Heart left ventricle (tissue), 16 donors: ENCODE results near the gene MLN. TPM values are rescaled to one million over a fixed set of nuclear protein-coding genes. Genes with fewer than 3 reads are reported as not detected.

ENCODE experiments used
- ATAC-seq, 4 donors: fragments of 200-7000 bp; cut with Tn5 transposase; one replicate each; pipeline ENCODE4 v1.9.1; 2020 to 2022; ENCODE audit warnings: moderate library complexity in 4 of 4, mild to moderate bottlenecking in 3 of 4, moderate number of reproducible peaks in 1 of 4
- DNase-seq, 5 donors: peaks; one replicate each; pipeline ENCODE4 v3.0.0-alpha.2; 2020
- H3K27ac ChIP-seq, 12 donors: fragments of 200-600 bp; sonication (generic) in 4 of 12; one replicate each; pipeline versions ENCODE4 v1.5.0 to v1.8.0; 2016 to 2022; ENCODE audit warnings: mild to moderate bottlenecking in 2 of 12
- H3K27me3 ChIP-seq, 9 donors: fragments of 200-600 bp; sonication (generic) in 2 of 9; one replicate each; pipeline versions ENCODE4 v1.5.1 to v1.8.0; 2016 to 2022; ENCODE audit warnings: mild to moderate bottlenecking in 3 of 9
- H3K36me3 ChIP-seq, 9 donors: fragments of 200-600 bp; sonication (generic) in 2 of 9; one replicate each; pipeline versions ENCODE4 v1.5.0 to v1.8.0; 2018 to 2022; ENCODE audit warnings: mild to moderate bottlenecking in 2 of 9
- H3K4me1 ChIP-seq, 12 donors: fragments of 200-600 bp; sonication (generic) in 4 of 12; one replicate each; pipeline versions ENCODE4 v1.5.0 to v1.8.0; 2016 to 2022; ENCODE audit warnings: mild to moderate bottlenecking in 3 of 12
- H3K4me3 ChIP-seq, 12 donors: fragments of 200-600 bp; sonication (generic) in 4 of 12; one replicate each; pipeline versions ENCODE4 v1.5.0 to v1.8.0; 2017 to 2022; ENCODE audit warnings: mild to moderate bottlenecking in 9 of 12, moderate library complexity in 4 of 12
- H3K9me3 ChIP-seq, 12 donors: fragments of 200-600 bp; sonication (generic) in 4 of 12; one replicate each; pipeline versions ENCODE4 v1.5.0 to v1.8.0; 2016 to 2022; ENCODE audit warnings: mild to moderate bottlenecking in 1 of 12
- POLR2A ChIP-seq, 2 donors: fragments of 450-650 bp; IDR thresholded peaks; one replicate each; pipeline ENCODE4 v1.6.1; 2017; ENCODE audit warnings: antibody characterized with exemption in 2 of 2, mild to moderate bottlenecking in 2 of 2, moderate library complexity in 2 of 2
- WGBS, 4 donors: extraction: QIAGEN DNeasy Blood & Tissue Kit in 2 of 4; methylation state at CpG; one replicate each; pipeline versions ENCODE4 v1.1.5 to v1.1.7; 2013 to 2018; 5-methylcytosine and 5-hydroxymethylcytosine counted together
- intact Hi-C, 10 donors: fragments of 100-400 bp; cut with DNase I; formaldehyde crosslinking; loops; one replicate each; pipeline versions ENCODE4 v1.11.1 to v1.14.2; 2022
- polyA plus RNA-seq, 2 donors: library from polyadenylated mRNA; stranded (reverse); fragments of 200-250 nt; gene quantifications; one replicate each; pipeline ENCODE4 v1.2.3, GENCODE V29; 2013
- total RNA-seq, 9 donors: library from RNA; depleted of rRNA in 2 of 9; stranded (reverse); fragments of >200 nt in 2 of 9; fragmentation: NEBNext Ultra II Directional in 3 of 9; extraction: Animal tissue kit (Norgen Biotek cat#: 25700) in 3 of 9; gene quantifications; one replicate each; pipeline versions ENCODE4 v1.1.0 to v1.2.4, GENCODE V29; 2016 to 2023
- TF ChIP-seq, protein P1 (sequence below), 12 donors: fragments of 200-600 bp; sonication (generic) in 4 of 12; IDR thresholded peaks; one replicate each; pipeline versions ENCODE4 v1.5.0 to v1.8.0; 2018 to 2022; ENCODE audit warnings: antibody characterized with exemption in 12 of 12, mild to moderate bottlenecking in 5 of 12
- donor health status: ischemic (EF 13 %, LVEDD 7.1; RV severe dilation, severe dysfunction).
- donor health status: healthy with polysubstance abuse.
- donor health status: DM: no; HTN: yes; CAD: no.
- donor health status: DM: no; HTN: no; CAD: no.
- donor health status: ischemic (EF 25% LVEDD 6.9; RV normal size, moderate dysfunction).
- donor health status: ischemic (EF 25% LVEDD 5.7; RV mildly dilated, moderate dysfunction).
- donor health status: healthy.
- donor health status: DM: yes; HTN: yes; CAD: no.
- donor health status: ischemic (EF 35%, LVEDD 5.7; RV mildly dilated, moderate dysfunction).
- donor health status: nonischemic (EF 11% LVEDD 7.7; RV severe dilation, severe dysfunction).
- donor health status: DM: yes; HTN: yes; CAD: no.
- donor health status: PGD.
- donor health status: ischemic (EF 29% LVEDD 5.4; RV normal size, mild dysfunction).
- donor health status: nonischemic (EF 23%, LVEDD 6.1; RV moderate dilation, normal function).

Gene MLN
- total and polyA plus RNA-seq, 11 donors, result not detected

DNA sequence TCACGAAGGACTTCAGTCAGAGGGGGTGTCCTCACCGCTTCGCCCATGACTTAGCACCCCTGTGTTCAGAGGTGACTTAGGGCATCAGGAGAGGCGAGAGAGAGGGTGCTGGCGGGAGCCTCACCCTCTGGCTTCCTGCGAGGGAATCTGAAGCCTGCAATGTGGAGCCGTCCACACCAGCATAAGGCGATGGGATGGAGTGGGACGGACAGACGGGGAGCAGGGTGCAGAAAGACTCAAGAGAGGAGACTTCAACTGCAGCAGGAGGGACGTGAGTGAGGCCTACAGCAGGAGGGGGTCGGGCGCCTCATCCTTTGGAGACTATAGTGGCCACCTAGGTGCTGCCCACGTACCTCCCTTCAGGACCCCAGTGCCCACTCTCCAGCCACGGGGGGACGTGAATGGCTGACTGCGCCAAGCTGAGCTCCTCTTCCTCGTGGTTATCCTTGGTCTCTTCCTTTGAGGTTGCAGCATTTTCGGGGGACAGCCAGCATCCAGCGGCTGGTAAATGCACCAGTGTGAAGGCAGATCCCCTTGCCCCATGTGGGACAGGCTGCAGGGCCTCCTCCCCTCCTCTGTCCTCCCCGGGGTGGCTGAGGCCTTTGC is 26.9 kb upstream of the MLN start:
- TF ChIP-seq, protein P1, sequence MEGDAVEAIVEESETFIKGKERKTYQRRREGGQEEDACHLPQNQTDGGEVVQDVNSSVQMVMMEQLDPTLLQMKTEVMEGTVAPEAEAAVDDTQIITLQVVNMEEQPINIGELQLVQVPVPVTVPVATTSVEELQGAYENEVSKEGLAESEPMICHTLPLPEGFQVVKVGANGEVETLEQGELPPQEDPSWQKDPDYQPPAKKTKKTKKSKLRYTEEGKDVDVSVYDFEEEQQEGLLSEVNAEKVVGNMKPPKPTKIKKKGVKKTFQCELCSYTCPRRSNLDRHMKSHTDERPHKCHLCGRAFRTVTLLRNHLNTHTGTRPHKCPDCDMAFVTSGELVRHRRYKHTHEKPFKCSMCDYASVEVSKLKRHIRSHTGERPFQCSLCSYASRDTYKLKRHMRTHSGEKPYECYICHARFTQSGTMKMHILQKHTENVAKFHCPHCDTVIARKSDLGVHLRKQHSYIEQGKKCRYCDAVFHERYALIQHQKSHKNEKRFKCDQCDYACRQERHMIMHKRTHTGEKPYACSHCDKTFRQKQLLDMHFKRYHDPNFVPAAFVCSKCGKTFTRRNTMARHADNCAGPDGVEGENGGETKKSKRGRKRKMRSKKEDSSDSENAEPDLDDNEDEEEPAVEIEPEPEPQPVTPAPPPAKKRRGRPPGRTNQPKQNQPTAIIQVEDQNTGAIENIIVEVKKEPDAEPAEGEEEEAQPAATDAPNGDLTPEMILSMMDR (IDR thresholded peaks at IDR 0.05), result no peak
- no peak for TF ChIP-seq POLR2A (IDR thresholded peaks at IDR 0.05)

DNA sequence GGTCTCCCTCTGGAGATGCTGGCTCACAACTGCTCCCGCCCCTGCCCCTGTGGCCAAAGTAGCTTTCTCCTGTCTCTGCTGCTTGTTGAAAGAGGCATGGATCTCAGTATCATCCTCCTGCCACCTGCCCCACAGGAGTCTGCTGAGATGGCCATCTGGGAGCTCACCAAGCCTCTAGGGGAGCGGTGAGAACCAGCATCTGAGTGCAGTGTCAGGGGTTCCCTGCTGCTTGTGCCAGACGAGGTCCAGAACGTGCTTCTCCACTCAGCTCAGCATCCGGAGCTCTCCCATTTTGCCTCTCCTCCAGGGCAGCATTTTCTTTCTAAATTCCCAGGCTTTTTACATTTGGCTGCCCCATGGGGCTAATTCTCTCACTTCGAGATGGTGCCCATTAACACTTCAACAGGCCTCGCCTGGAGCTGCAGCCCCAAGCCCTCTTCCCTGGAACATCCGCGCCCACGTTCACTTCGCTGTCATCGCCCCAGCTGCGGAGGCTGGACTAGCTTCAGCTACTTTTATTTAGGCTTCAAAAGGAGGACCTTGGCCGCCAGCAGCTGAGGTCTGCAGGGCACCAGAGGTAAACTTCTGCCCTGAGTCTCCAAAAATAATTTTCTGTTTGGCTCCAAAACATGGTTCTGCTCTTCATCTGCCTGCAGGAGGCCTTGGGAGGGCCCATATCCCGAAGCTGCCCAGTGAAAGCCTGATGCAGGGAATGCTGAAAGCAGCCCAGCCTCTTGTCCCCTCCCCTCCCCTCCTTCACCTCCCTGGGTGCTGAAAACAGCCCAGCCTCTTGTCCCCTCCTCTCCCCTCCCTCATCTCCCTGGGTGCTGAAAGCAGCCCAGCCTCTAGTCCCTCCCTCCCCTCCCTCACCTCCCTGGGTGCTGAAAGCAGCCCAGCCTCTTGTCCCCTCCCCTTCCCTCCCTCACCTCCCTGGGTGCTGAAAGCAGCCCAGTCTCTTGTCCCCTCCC is 25.2 kb upstream of the MLN start:
- WGBS, 4 donors, result 28 to 31% (median 29%) methylated on average over 15 of the region's 15 CpGs
- TF ChIP-seq POLR2A (IDR thresholded peaks at IDR 0.05), result no peak
- TF ChIP-seq, protein P1 (IDR thresholded peaks at IDR 0.05), result no peak
- no peaks in the 10 kb centered on the region for H3K9me3 ChIP-seq
- intact Hi-C loops, result no loop called here
- no peak overlapping the region for H3K4me3 ChIP-seq
- peak in 1 of 5 donors; percentile 50 for DNase-seq
- peak in 2 of 4 donors; percentile 20 to 56 for ATAC-seq
- H3K36me3 ChIP-seq, result no peaks in the 10 kb centered on the region
- H3K27me3 ChIP-seq, result peaks cover 0 to 22% (median 6%) of the 10 kb centered on the region in 9 donors
- H3K27ac ChIP-seq, result peak overlapping the region in 1 of 12 donors; percentile 11
- H3K4me1 ChIP-seq, result peaks cover 0 to 13% (median 3%) of the 10 kb centered on the region in 12 donors

More for the DNA sequence above, 26.9 kb upstream of the MLN start:
- WGBS, 4 donors, result 46 to 74% (median 64%) methylated on average over 19 to 21 of the region's 21 CpGs
- peak in 1 of 5 donors; percentile 27 for DNase-seq
- H3K4me3 ChIP-seq, result no peak overlapping the region
- intact Hi-C loops, result no loop called here
- no peak for ATAC-seq
- no peaks in the 10 kb centered on the region for H3K9me3 ChIP-seq
- H3K4me1 ChIP-seq, result peaks cover 0 to 13% (median 2%) of the 10 kb centered on the region in 12 donors
- no peak overlapping the region for H3K27ac ChIP-seq
- no peaks in the 10 kb centered on the region for H3K36me3 ChIP-seq
- H3K27me3 ChIP-seq, result peaks cover 0 to 22% (median 6%) of the 10 kb centered on the region in 9 donors

DNA sequence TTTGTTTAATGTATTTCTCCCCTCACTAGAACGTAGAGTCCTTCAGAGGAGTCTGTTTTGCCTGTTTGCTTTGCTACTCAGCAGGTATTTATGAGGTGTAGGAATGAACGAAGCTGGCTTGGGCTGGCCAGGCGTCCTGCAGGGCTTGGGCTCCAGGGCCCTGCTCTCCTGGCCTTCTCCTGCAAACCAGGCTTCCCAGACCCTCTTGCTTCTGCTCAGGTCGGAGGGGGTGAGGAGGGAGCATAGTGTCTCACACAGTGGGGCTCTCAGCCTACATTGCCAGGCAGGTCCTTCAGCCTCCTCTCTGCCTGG is 24.6 kb upstream of the MLN start:
- no peak overlapping the region for H3K27ac ChIP-seq
- WGBS, 4 donors, result 31 to 50% (median 34%) methylated on average over 4 of the region's 4 CpGs
- ATAC-seq, result no peak
- no peak overlapping the region for H3K4me3 ChIP-seq
- peaks cover 0 to 22% (median 6%) of the 10 kb centered on the region in 9 donors for H3K27me3 ChIP-seq
- no peak for TF ChIP-seq POLR2A (IDR thresholded peaks at IDR 0.05)
- TF ChIP-seq, protein P1 (IDR thresholded peaks at IDR 0.05), result no peak
- H3K9me3 ChIP-seq, result no peaks in the 10 kb centered on the region
- H3K4me1 ChIP-seq, result peaks cover 0 to 13% (median 3%) of the 10 kb centered on the region in 12 donors
- H3K36me3 ChIP-seq, result no peaks in the 10 kb centered on the region
- no peak for DNase-seq
- intact Hi-C loops, result no loop called here
